Gastrocnemius medialis (tissue), 4 donors: Measurements from ENCODE around the gene VASN.

Source experiments
- CTCF ChIP-seq, 5 experiments: fragments of 450-650 bp in 3 of 5; fragments of 200-600 bp in 2 of 5; sonication (generic) in 2 of 5; IDR thresholded peaks in 4 of 5; conservative IDR thresholded peaks in 1 of 5; 1 replicate in 4 of 5; 2 replicates in 1 of 5; pipeline ENCODE4 v1.5.1; 2016 to 2019; ENCODE audit warnings: antibody characterized with exemption in 5 of 5, mild to moderate bottlenecking in 3 of 5, moderate library complexity in 3 of 5
- POLR2A ChIP-seq, 2 donors: fragments of 450-650 bp; IDR thresholded peaks; one replicate each; pipeline ENCODE4 v1.6.1; 2017; ENCODE audit warnings: antibody characterized with exemption in 2 of 2, mild to moderate bottlenecking in 2 of 2, moderate library complexity in 2 of 2

- TF ChIP-seq POLR2A (IDR thresholded peaks at IDR 0.05): no peak
- TF ChIP-seq CTCF (IDR thresholded peaks at IDR 0.05 in 4 of 5, conservative IDR thresholded peaks at IDR 0.05 in 1 of 5): no peak
Observed at GRCh38 chr16:4383591-4384444, 12.2 kb downstream of the VASN start.
